GM12878 (cell line): ENCODE measurements around the gene MFN1. TPM values are rescaled to one million over a fixed set of nuclear protein-coding genes. Genes with fewer than 3 reads are reported as not detected.

Experiments
- ATAC-seq: fragments of 200-7000 bp; cut with Tn5 transposase; 3 replicates; pipeline ENCODE4 v1.9.1; 2020; ENCODE audit warnings: mild to moderate bottlenecking, moderate library complexity
- BruUV-seq: library from RNA; stranded (reverse); fragments of 400-500 nt; replicated peaks from 2 replicates; lab custom pipeline; 2021; lab: Mats Ljungman, UMichigan
- CTCF ChIA-PET: fragments of 300-600 bp; sonication (Branson Sonifier 250); formaldehyde crosslinking; extraction: SDS; loops from one replicate; lab custom pipeline; 2021; ENCODE audit warnings: inconsistent platforms; lab: Yijun Ruan, JAX
- POLR2A ChIA-PET: fragments of 350-600 bp; formaldehyde crosslinking; extraction: SDS; loops from one replicate; lab custom pipeline; 2021; ENCODE audit warnings: inconsistent platforms; lab: Charles Lee
- RAD21 ChIA-PET: fragments of 300-600 bp; sonication (Branson Sonifier 250); formaldehyde crosslinking; loops from one replicate; lab custom pipeline; 2023; ENCODE audit warnings: antibody characterized with exemption; ENCODE audit not compliant: unreplicated experiment; lab: Charles Lee
- SMC1A ChIA-PET: fragments of 300-600 bp; sonication (Branson Sonifier 250); formaldehyde crosslinking; loops from one replicate; lab custom pipeline; 2023; ENCODE audit not compliant: unreplicated experiment, uncharacterized antibody; lab: Charles Lee
- DNase-seq: peaks from one replicate; pipeline ENCODE4 v3.0.0-alpha.2; 2011; ENCODE audit warnings: low read depth, low spot score
- FAIRE-seq: peaks from 3 replicates; lab custom pipeline; 2011; peaks lifted over from hg19 to GRCh38; lab: Jason Lieb, UNC
- H2AFZ ChIP-seq: 2 replicates; pipeline ENCODE4 v1.6.0; 2011; ENCODE audit warnings: low read depth, low read length, control low read depth; ENCODE audit not compliant: control insufficient read depth
- H3K27ac ChIP-seq: 2 replicates; pipeline ENCODE4 v1.5.1; 2011; ENCODE audit warnings: control low read depth; ENCODE audit not compliant: control insufficient read depth, insufficient read depth
- H3K27me3 ChIP-seq, 2 experiments: replicated peaks in 1 of 2; 2 replicates each; pipeline versions ENCODE4 v1.6.0 to v1.6.1; 2011; ENCODE audit warnings: low read length in 1 of 2; ENCODE audit not compliant: control insufficient read depth in 2 of 2, insufficient read depth in 2 of 2
- H3K36me3 ChIP-seq, 2 experiments: 2 replicates each; pipeline ENCODE4 v1.5.1; 2011; ENCODE audit warnings: low read length in 1 of 2; ENCODE audit not compliant: control insufficient read depth in 2 of 2, insufficient read depth in 2 of 2
- H3K4me1 ChIP-seq: 2 replicates; pipeline ENCODE4 v1.6.1; 2011; ENCODE audit warnings: mild to moderate bottlenecking, low read length, moderate library complexity, mixed read lengths; ENCODE audit not compliant: control insufficient read depth, insufficient read depth
- H3K4me2 ChIP-seq: 2 replicates; pipeline ENCODE4 v1.6.0; 2011; ENCODE audit warnings: control low read depth; ENCODE audit not compliant: control insufficient read depth, insufficient read depth
- H3K4me3 ChIP-seq: fragments of 200-600 bp; sonication (generic); 2 replicates; pipeline ENCODE4 v1.5.1; 2016
- H3K79me2 ChIP-seq: 2 replicates; pipeline ENCODE4 v1.6.0; 2011; ENCODE audit warnings: low read length; ENCODE audit not compliant: control insufficient read depth, insufficient read depth
- H3K9ac ChIP-seq: 2 replicates; pipeline ENCODE4 v1.8.0; 2011; ENCODE audit warnings: low read length, control low read depth, mixed read lengths; ENCODE audit not compliant: control insufficient read depth, insufficient read depth
- H3K9me3 ChIP-seq: replicated peaks from 3 replicates; pipeline ENCODE4 v1.5.1; 2011; ENCODE audit warnings: mild to moderate bottlenecking, low read length; ENCODE audit not compliant: control insufficient read depth, insufficient read depth
- H4K20me1 ChIP-seq: 2 replicates; pipeline ENCODE4 v1.6.0; 2011; ENCODE audit not compliant: control insufficient read depth, insufficient read depth
- ESRRA ChIP-seq: IDR thresholded peaks from 2 replicates; pipeline ENCODE4 v1.6.1; 2012; ENCODE audit warnings: mild to moderate bottlenecking, low read length, improper control_type of control experiment
- FOS ChIP-seq: IDR thresholded peaks from 3 replicates; pipeline ENCODE4 v1.6.1; 2011; ENCODE audit warnings: borderline replicate concordance; ENCODE audit not compliant: insufficient read length; ENCODE audit errors: extremely low read depth
- KAT2A ChIP-seq: conservative IDR thresholded peaks from 2 replicates; pipeline ENCODE4 v1.6.1; 2011; ENCODE audit warnings: low read depth, low read length; ENCODE audit not compliant: control insufficient read depth
- NBN ChIP-seq: fragments of 450-650 bp; IDR thresholded peaks from 2 replicates; pipeline ENCODE4 v1.6.1; 2016
- POLR2AphosphoS2 ChIP-seq: IDR thresholded peaks from 2 replicates; pipeline ENCODE4 v1.6.1; 2011; ENCODE audit warnings: low read depth, mild to moderate bottlenecking, low read length, improper control_type of control experiment, moderate library complexity
- RAD21 ChIP-seq: IDR thresholded peaks from 2 replicates; pipeline ENCODE4 v1.6.1; 2011; ENCODE audit warnings: mild to moderate bottlenecking, low read depth, low read length, moderate library complexity; ENCODE audit not compliant: insufficient read depth
- RAD51 ChIP-seq: fragments of 450-650 bp; IDR thresholded peaks from 2 replicates; pipeline ENCODE4 v1.6.1; 2016; ENCODE audit warnings: moderate library complexity, mild to moderate bottlenecking, inconsistent platforms
- RB1 ChIP-seq: fragments of 450-650 bp; formaldehyde crosslinking; IDR thresholded peaks from 2 replicates; pipeline ENCODE4 v1.6.1; 2017; ENCODE audit warnings: mild to moderate bottlenecking, borderline replicate concordance
- STAT3 ChIP-seq: IDR thresholded peaks from 2 replicates; pipeline ENCODE4 v1.6.1; 2011; ENCODE audit warnings: low read depth, low read length, improper control_type of control experiment
- ZNF384 ChIP-seq: IDR thresholded peaks from 2 replicates; pipeline ENCODE4 v1.6.1; 2012; ENCODE audit warnings: low read depth, mild to moderate bottlenecking, low read length, improper control_type of control experiment, borderline replicate concordance
- WGBS: methylation state at CpG from one replicate; pipeline ENCODE4 v1.1.6; 2016; ENCODE audit warnings: low lambda C conversion rate; ENCODE audit not compliant: insufficient replicate concordance, insufficient coverage; ENCODE audit errors: missing lambda C conversion rate; 5-methylcytosine and 5-hydroxymethylcytosine counted together
- in situ Hi-C: fragments of 300-500 bp; cut with MboI; formaldehyde crosslinking; loops from 9 replicates; pipeline ENCODE4 v1.14.3; 2018; ENCODE audit warnings: mixed read lengths
- intact Hi-C: fragments of 100-400 bp; cut with micrococcal nuclease; formaldehyde crosslinking; loops from one replicate; pipeline ENCODE4 v1.14.2; 2022; ENCODE audit not compliant: unreplicated experiment
- polyA plus RNA-seq, 11 experiments: library from polyadenylated mRNA; depleted of rRNA in 4 of 11; unstranded in 6 of 11; stranded (reverse) in 5 of 11; fragments of >200 nt; fragmentation: Nextera tagmentation in 4 of 11; fragmentation: Illumina TruSeq in 1 of 11; extraction: Ambion mirVana in 4 of 11; extraction: Trizol in 1 of 11; gene quantifications; 1 replicate in 1 of 11; 2 replicates in 10 of 11; pipeline versions ENCODE4 v1.2.1 to v1.2.3, GENCODE V29; 2011 to 2016; ENCODE audit warnings: inconsistent platforms in 2 of 11, missing spikeins in 2 of 11, low read depth in 1 of 11
- total RNA-seq, 4 experiments: library from RNA; depleted of rRNA in 3 of 4; stranded (reverse); fragments of >200 nt in 3 of 4; fragmentation: Illumina TruSeq in 1 of 4; extraction: Trizol in 1 of 4; gene quantifications; 2 replicates each; pipeline versions ENCODE4 v1.2.1 to v1.2.3, GENCODE V29; 2013 to 2021

Gene MFN1
- total and polyA plus RNA-seq, 10 of the 15 experiments (the other 5 are each of a cell fraction or from before 2014, with no cell fraction given), result 14.4 to 120 (median 39.8) TPM

- ATAC-seq (no peak), DNase-seq (no peak), FAIRE-seq (no peak)
- intact Hi-C loops, result no loop called here
- TF ChIP-seq ZNF384, result no peak
- no peaks in the 10 kb centered on the region for H3K9me3 ChIP-seq
- in situ Hi-C loops, result no loop called here
- no peak overlapping the region for H2AFZ ChIP-seq
- H3K4me1 ChIP-seq, result no peaks in the 10 kb centered on the region; the same call in 1 of the 2 replicates
- H3K27ac ChIP-seq, result no peak overlapping the region
- no peaks in the 10 kb centered on the region for H3K27me3 ChIP-seq
- H3K4me2 ChIP-seq, result peak overlapping the region; percentile 13; the same call in 1 of the 2 replicates
- 100% methylated on average over 1 of the region's 1 CpG for WGBS
- CTCF ChIA-PET, result no interaction called here
- peaks cover 6 to 58% of the 10 kb centered on the region in 2 experiments for H3K36me3 ChIP-seq
- peaks cover 41% of the 10 kb centered on the region for H3K79me2 ChIP-seq
- peaks cover 4% of the 10 kb centered on the region; the same call in 1 of the 2 replicates for H4K20me1 ChIP-seq
- RAD21 ChIA-PET, result no interaction called here
- no peak overlapping the region for H3K4me3 ChIP-seq
- H3K9ac ChIP-seq, result no peak overlapping the region
- SMC1A ChIA-PET, result interaction anchor here (1.7 kb wide), 1 partner anchor 25 kb away, joined by 6 read pairs; no protein-coding TSS in a partner anchor
- POLR2A ChIA-PET, result no interaction called here
- no TSS peak for BruUV-seq
Measured at GRCh38 chr3:179355996-179356395, 8.5 kb downstream of the MFN1 start.

- H3K79me2 ChIP-seq, result no peaks in the 10 kb centered on the region
- no peaks in the 10 kb centered on the region for H3K4me1 ChIP-seq
- in situ Hi-C loops, result no loop called here
- H3K4me2 ChIP-seq, result no peak overlapping the region
- H3K27ac ChIP-seq, result no peak overlapping the region
- FAIRE-seq, result no peak
- H3K4me3 ChIP-seq, result no peak overlapping the region
- H3K9ac ChIP-seq, result no peak overlapping the region
- ChIA-PET SMC1A (interaction anchor here (1.3 to 1.6 kb wide), 4 partner anchors 12 to 42 kb away, joined by 3 to 6 read pairs (median 6); no protein-coding TSS in a partner anchor), POLR2A (interaction anchor here (0.7 kb wide), 1 partner anchor 17 kb away, joined by 3 read pairs; no protein-coding TSS in a partner anchor), CTCF (interaction anchor here (1.5 kb wide), 1 partner anchor 42 kb away, joined by 3 read pairs; no protein-coding TSS in a partner anchor), RAD21 (interaction anchor here (1.4 kb wide), 1 partner anchor 14 kb away, joined by 6 read pairs; no protein-coding TSS in a partner anchor)
- no peaks in the 10 kb centered on the region for H3K9me3 ChIP-seq
- BruUV-seq, result no TSS peak
- H2AFZ ChIP-seq, result no peak overlapping the region
- 96% methylated on average over 5 of the region's 5 CpGs for WGBS
- intact Hi-C loops, result no loop called here
- peaks cover 6 to 36% of the 10 kb centered on the region in 2 experiments for H3K36me3 ChIP-seq
- no peaks in the 10 kb centered on the region for H4K20me1 ChIP-seq
- TF ChIP-seq RAD51 (no peak), NBN (no peak), STAT3 (no peak), RB1 (no peak), ESRRA (no peak), FOS (no peak), RAD21 (no peak), KAT2A (no peak), POLR2AphosphoS2 (no peak)
- ATAC-seq, result no peak
- H3K27me3 ChIP-seq, result no peaks in the 10 kb centered on the region
- DNase-seq, result no peak
Measured at GRCh38 chr3:179363332-179363731, 15.8 kb downstream of the MFN1 start.
